ENCODE measurements around the gene ISCA2.

Gene ISCA2

DNA sequence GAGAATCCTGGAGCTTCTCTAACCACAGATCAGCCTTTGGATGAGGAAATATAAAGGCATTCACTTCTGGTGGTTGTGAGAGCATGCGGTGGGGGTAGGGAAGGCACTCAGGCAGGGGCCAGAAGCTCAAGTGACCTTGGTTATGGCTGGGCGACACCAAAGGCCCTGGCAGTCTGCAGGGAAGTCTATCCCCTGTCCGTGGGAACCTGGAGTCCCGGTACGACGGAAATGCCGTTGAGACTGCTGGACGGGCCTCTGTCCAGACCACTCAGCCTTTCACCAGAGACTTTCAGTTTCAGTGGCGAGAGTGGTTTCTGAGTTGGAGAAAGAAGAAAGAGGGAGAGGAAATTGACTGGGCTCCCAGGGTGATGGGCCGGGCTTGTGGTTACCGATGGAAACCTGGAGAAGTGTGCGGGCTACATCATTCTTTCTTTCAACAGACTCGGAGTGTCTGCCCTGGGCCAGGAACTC is 20.9 kb downstream of the ISCA2 start:
- Histone ChIP-seq H3K4me3 (ENCODE audit: low read depth in 1 of 2, low read length in 2 of 2) (no peak overlapping the region), H3K9me3 (ENCODE audit: control insufficient read depth in 1 of 2, low read length in 2 of 2) (no peaks in the 10 kb centered on the region), H3K27me3 (ENCODE audit: control insufficient read depth in 1 of 2, insufficient read depth in 2 of 2, low read length in 2 of 2) (peaks cover 0 to 5% of the 10 kb centered on the region in 2 donors), H3K27ac (ENCODE audit: low read depth, low read length) (peak overlapping the region; percentile 17), H3K36me3 (ENCODE audit: control insufficient read depth in 1 of 2, insufficient read depth in 2 of 2, low read length in 2 of 2) (peaks cover 0 to 2% of the 10 kb centered on the region in 2 donors), H3K4me1 (ENCODE audit: control insufficient read depth in 1 of 2, insufficient read depth in 2 of 2, low read length in 2 of 2) (peaks cover 8 to 11% of the 10 kb centered on the region in 2 donors), H3K9ac (ENCODE audit: low read depth in 1 of 2, low read length in 2 of 2) (no peak overlapping the region)

DNA sequence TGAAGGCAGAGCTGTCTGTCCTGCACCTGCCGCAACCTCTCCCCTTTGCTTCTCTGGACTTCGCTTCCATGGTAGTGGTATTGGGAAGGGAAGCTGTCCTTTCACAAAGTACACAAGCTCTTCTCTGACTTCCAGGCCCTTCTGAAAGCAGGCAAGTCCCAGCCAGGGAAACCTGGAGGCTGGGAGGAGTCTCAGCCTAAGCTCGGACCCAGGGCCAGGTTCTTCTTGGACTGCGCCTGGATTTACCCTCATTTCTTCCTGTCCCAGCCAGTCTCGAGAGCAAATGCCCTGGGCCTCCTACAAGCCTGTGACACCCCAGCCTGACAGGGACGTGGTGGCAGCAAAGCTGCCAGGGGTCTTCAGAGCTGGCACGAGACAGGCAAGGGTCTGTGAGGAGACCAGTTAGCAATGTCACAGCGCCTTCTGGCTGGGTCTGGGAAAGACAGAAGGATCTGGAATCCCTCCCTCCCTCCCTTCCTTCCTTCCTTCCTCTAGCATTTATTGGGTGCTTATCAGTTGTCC is 22.4 kb downstream of the ISCA2 start:
- H3K4me1 ChIP-seq (ENCODE audit: control insufficient read depth in 1 of 2, insufficient read depth in 2 of 2, low read length in 2 of 2): peaks cover 8 to 11% of the 10 kb centered on the region in 2 donors
- peaks cover 3 to 5% of the 10 kb centered on the region in 2 donors for H3K27me3 ChIP-seq (ENCODE audit: control insufficient read depth in 1 of 2, insufficient read depth in 2 of 2, low read length in 2 of 2)
- no peak overlapping the region for H3K27ac ChIP-seq (ENCODE audit: low read depth, low read length)
- peaks cover 0 to 2% of the 10 kb centered on the region in 2 donors for H3K36me3 ChIP-seq (ENCODE audit: control insufficient read depth in 1 of 2, insufficient read depth in 2 of 2, low read length in 2 of 2)
- H3K4me3 ChIP-seq (ENCODE audit: low read depth in 1 of 2, low read length in 2 of 2): no peak overlapping the region
- H3K9me3 ChIP-seq (ENCODE audit: control insufficient read depth in 1 of 2, low read length in 2 of 2): no peaks in the 10 kb centered on the region
- H3K9ac ChIP-seq (ENCODE audit: low read depth in 1 of 2, low read length in 2 of 2): no peak overlapping the region

DNA sequence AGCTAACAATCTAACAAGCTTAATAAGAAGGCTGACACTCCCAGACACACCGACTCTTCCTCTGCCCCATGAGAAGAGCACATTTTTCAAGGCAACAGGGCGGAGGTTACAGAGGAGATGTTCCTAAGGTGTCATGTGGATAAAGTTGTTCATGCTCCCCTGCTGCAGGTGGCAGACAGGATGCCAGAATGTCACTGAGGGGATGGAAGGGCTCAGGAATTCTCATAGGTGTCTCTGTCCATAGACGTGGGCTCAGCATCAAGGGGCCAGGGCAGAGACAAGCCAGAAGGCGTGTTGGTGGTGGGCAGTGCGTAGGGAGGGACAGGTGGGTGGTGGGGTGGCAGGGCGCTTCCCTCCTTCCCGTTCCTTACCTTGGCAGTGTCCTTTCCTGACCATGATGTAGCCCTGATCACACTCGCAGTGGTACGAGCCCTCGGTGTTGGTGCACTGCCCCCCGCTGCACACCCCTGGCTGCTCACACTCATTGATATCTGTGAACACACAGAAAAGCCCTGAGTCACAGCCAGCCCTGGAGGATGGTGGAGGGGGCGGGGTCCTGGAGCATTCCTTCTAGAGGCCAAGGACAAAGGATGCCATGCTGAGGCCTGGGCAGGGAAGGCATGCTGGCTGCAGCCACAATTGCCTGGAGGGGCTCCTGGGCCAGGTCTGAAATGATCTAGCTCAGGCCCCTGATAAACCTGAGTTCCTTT is 23.0 kb downstream of the ISCA2 start:
- Histone ChIP-seq H3K4me1 (ENCODE audit: control insufficient read depth in 1 of 2, insufficient read depth in 2 of 2, low read length in 2 of 2) (peaks cover 8 to 11% of the 10 kb centered on the region in 2 donors), H3K9me3 (ENCODE audit: control insufficient read depth in 1 of 2, low read length in 2 of 2) (no peaks in the 10 kb centered on the region), H3K36me3 (ENCODE audit: control insufficient read depth in 1 of 2, insufficient read depth in 2 of 2, low read length in 2 of 2) (peaks cover 0 to 2% of the 10 kb centered on the region in 2 donors), H3K27me3 (ENCODE audit: control insufficient read depth in 1 of 2, insufficient read depth in 2 of 2, low read length in 2 of 2) (peaks cover 4 to 5% of the 10 kb centered on the region in 2 donors), H3K9ac (ENCODE audit: low read depth in 1 of 2, low read length in 2 of 2) (no peak overlapping the region), H3K4me3 (ENCODE audit: low read depth in 1 of 2, low read length in 2 of 2) (no peak overlapping the region), H3K27ac (ENCODE audit: low read depth, low read length) (no peak overlapping the region)

DNA sequence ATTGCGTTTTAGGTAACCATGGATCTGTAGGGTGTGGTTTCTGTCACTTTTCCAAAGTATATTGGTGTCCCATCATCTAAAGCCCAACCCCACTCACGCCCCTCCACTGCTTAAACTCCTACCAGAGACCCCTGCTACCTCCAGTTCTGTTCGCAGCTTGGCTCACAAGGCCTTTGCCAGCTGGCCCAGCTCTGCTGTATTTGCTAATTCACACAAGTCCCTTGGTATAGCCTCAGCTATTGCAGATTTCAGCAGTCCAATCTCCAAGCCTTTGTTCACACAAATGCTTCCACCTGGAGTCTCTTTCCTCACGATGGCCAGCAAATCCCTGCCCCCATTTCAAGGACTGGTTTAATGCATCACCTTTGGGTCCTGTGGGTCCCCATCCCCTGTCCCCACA is 24.2 kb downstream of the ISCA2 start:
- Histone ChIP-seq H3K9ac (ENCODE audit: low read depth in 1 of 2, low read length in 2 of 2) (no peak overlapping the region), H3K27ac (ENCODE audit: low read depth, low read length) (no peak overlapping the region), H3K27me3 (ENCODE audit: control insufficient read depth in 1 of 2, insufficient read depth in 2 of 2, low read length in 2 of 2) (peaks cover 3 to 4% of the 10 kb centered on the region in 2 donors), H3K9me3 (ENCODE audit: control insufficient read depth in 1 of 2, low read length in 2 of 2) (no peaks in the 10 kb centered on the region), H3K4me3 (ENCODE audit: low read depth in 1 of 2, low read length in 2 of 2) (no peak overlapping the region), H3K4me1 (ENCODE audit: control insufficient read depth in 1 of 2, insufficient read depth in 2 of 2, low read length in 2 of 2) (peaks cover 8 to 11% of the 10 kb centered on the region in 2 donors), H3K36me3 (ENCODE audit: control insufficient read depth in 1 of 2, insufficient read depth in 2 of 2, low read length in 2 of 2) (peaks cover 0 to 2% of the 10 kb centered on the region in 2 donors)

DNA sequence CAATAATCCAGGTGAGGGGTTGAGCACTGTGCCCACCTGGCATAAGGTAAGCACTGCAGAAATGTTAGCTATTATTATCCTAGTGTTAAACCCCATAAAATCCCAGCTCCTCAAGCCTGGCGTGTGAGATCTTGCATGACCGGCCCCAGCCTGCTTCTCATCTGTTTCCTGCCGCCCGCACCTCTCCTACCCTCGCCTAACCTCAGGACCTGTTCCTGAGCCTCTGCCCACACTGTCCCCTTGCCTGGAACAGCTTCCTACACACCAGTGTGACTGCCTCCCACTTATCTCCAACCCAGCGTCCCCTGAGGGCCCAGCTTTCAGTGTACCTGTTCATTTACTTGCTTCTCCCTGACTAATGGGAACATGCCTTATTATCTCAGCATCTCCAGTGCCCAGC is 24.7 kb downstream of the ISCA2 start:
- no peak overlapping the region for H3K4me3 ChIP-seq (ENCODE audit: low read depth in 1 of 2, low read length in 2 of 2)
- H3K9me3 ChIP-seq (ENCODE audit: control insufficient read depth in 1 of 2, low read length in 2 of 2): no peaks in the 10 kb centered on the region

DNA sequence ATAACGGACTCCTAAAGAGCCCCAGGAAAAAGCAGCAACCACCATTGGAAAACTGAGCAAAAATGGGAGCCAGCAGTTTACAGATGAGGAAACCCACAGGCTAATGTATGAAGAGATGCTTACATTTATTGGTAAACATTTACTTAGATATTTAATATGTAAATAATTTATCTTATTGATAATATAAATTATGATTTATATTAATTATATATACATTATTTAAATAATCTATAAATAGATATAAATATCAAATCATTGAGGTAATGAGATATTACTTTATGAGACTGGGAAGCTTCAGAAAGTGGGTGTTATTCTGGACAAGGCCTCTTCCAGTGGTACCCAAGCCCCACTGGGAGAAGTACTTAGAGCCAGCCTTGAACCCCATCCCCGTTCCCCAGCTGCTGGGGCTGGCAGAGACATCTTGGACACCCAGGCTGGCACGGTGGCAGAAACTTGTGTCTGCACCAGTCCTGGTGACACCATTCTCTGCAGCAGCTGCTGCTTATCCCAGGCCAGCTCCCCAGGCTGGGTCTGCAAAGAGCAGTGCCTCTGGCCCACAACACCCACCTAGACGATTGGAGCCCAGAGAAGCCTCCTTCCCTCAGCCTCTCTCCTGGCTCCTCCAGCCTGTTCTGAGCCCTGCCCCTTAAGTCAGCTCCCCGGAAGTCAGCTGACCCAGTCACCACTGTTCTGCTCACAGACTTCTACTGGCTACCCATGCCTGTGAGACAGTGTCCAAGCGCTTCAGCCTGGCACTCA is 25.9 kb downstream of the ISCA2 start:
- Histone ChIP-seq H3K9me3 (ENCODE audit: control insufficient read depth in 1 of 2, low read length in 2 of 2) (no peaks in the 10 kb centered on the region), H3K9ac (ENCODE audit: low read depth in 1 of 2, low read length in 2 of 2) (no peak overlapping the region), H3K27me3 (ENCODE audit: control insufficient read depth in 1 of 2, insufficient read depth in 2 of 2, low read length in 2 of 2) (peaks cover 0 to 4% of the 10 kb centered on the region in 2 donors), H3K4me1 (ENCODE audit: control insufficient read depth in 1 of 2, insufficient read depth in 2 of 2, low read length in 2 of 2) (peaks cover 5% of the 10 kb centered on the region in 2 donors), H3K36me3 (ENCODE audit: control insufficient read depth in 1 of 2, insufficient read depth in 2 of 2, low read length in 2 of 2) (peaks cover 0 to 2% of the 10 kb centered on the region in 2 donors), H3K27ac (ENCODE audit: low read depth, low read length) (no peak overlapping the region), H3K4me3 (ENCODE audit: low read depth in 1 of 2, low read length in 2 of 2) (no peak overlapping the region)

More for the DNA sequence above, 24.7 kb downstream of the ISCA2 start:
- Histone ChIP-seq H3K27ac (ENCODE audit: low read depth, low read length) (no peak overlapping the region), H3K4me1 (ENCODE audit: control insufficient read depth in 1 of 2, insufficient read depth in 2 of 2, low read length in 2 of 2) (peaks cover 8 to 11% of the 10 kb centered on the region in 2 donors), H3K36me3 (ENCODE audit: control insufficient read depth in 1 of 2, insufficient read depth in 2 of 2, low read length in 2 of 2) (peaks cover 0 to 2% of the 10 kb centered on the region in 2 donors), H3K9ac (ENCODE audit: low read depth in 1 of 2, low read length in 2 of 2) (no peak overlapping the region), H3K27me3 (ENCODE audit: control insufficient read depth in 1 of 2, insufficient read depth in 2 of 2, low read length in 2 of 2) (peaks cover 0 to 4% of the 10 kb centered on the region in 2 donors)

DNA sequence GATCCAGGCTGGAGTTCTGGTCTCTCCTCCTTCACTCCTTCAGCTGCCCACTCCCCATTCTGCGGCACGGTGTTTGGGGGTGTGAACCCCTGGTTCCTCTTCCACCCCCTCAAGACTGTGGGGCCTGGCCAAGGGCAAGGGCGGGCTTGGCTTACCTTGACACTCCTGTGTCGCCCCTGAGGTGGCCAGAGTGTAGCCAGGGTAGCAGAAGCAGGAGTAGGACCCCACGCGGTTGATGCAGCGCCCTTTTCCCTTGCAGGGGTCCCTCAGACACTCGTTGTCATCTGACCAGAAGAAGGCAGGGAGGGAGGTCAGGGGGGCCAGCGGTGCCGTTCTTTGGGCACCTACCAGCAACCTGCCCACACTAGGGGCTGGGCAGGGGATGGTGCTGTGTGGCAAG is 28.2 kb downstream of the ISCA2 start:
- Histone ChIP-seq H3K9me3 (ENCODE audit: control insufficient read depth in 1 of 2, low read length in 2 of 2) (no peaks in the 10 kb centered on the region), H3K4me1 (ENCODE audit: control insufficient read depth in 1 of 2, insufficient read depth in 2 of 2, low read length in 2 of 2) (no peaks in the 10 kb centered on the region), H3K27ac (ENCODE audit: low read depth, low read length) (no peak overlapping the region), H3K4me3 (ENCODE audit: low read depth in 1 of 2, low read length in 2 of 2) (no peak overlapping the region), H3K36me3 (ENCODE audit: control insufficient read depth in 1 of 2, insufficient read depth in 2 of 2, low read length in 2 of 2) (peaks cover 0 to 2% of the 10 kb centered on the region in 2 donors), H3K27me3 (ENCODE audit: control insufficient read depth in 1 of 2, insufficient read depth in 2 of 2, low read length in 2 of 2) (peaks cover 0 to 4% of the 10 kb centered on the region in 2 donors), H3K9ac (ENCODE audit: low read depth in 1 of 2, low read length in 2 of 2) (no peak overlapping the region)

DNA sequence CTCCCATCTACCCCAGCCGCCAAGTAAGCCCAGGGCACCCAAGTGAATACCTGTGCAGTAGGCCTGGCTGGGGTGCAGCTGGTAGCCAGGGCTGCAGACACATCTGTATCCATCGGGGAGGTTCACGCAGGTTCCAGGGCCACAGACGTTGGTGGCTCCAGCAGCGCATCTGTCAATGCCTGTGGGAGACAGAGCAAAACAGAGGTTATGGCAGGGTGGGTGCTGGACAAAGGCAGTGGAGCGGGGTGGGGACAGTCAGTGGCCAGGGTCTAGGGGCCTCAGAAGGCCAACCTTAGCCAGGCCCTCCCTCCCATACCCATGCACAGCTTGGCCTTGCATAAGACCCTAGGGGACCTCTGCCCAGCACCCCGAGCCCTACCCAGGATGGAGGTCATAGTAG is 29.2 kb downstream of the ISCA2 start:
- H3K27me3 ChIP-seq (ENCODE audit: control insufficient read depth in 1 of 2, insufficient read depth in 2 of 2, low read length in 2 of 2): peaks cover 0 to 4% of the 10 kb centered on the region in 2 donors
- H3K4me1 ChIP-seq (ENCODE audit: control insufficient read depth in 1 of 2, insufficient read depth in 2 of 2, low read length in 2 of 2): no peaks in the 10 kb centered on the region
- no peak overlapping the region for H3K9ac ChIP-seq (ENCODE audit: low read depth in 1 of 2, low read length in 2 of 2)
- no peak overlapping the region for H3K27ac ChIP-seq (ENCODE audit: low read depth, low read length)
- H3K4me3 ChIP-seq (ENCODE audit: low read depth in 1 of 2, low read length in 2 of 2): no peak overlapping the region
- H3K9me3 ChIP-seq (ENCODE audit: control insufficient read depth in 1 of 2, low read length in 2 of 2): no peaks in the 10 kb centered on the region
- H3K36me3 ChIP-seq (ENCODE audit: control insufficient read depth in 1 of 2, insufficient read depth in 2 of 2, low read length in 2 of 2): peaks cover 0 to 2% of the 10 kb centered on the region in 2 donors

DNA sequence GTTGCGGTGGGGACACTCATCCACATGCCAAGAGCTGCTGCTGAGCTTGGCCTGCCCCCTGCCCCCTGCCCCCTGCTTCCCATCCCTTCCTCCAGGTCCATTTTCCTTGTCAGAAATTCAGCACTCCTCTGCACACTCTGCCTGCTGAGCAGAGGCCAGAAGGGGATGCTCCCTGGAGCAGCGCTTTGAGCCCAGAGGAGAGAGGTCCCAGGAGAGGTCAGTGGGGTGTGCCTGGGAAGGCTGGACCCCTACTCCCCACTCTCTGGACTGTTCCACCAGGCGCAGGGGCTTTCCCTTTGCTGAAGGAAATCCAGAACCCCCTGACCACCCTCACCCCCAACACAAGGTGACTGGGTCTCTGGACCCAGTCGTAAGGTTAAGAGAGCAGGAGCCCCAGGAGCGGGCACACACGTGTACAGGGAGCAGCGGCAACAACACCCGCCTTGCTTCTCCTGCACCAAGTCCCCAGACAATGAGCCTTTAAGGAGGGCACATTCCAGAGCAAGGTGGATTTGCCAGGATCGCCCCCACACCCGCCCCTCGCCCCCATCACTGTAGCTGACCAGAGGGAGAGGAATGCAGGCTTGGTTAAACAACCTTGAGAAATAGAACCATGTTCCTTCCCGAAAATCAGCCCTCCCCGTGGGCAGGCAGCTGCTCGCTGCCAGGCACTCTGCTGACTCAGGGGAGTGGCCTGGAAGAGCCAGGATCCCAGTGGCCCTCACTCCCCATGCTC is 30.7 kb downstream of the ISCA2 start:
- Histone ChIP-seq H3K36me3 (ENCODE audit: control insufficient read depth in 1 of 2, insufficient read depth in 2 of 2, low read length in 2 of 2) (no peaks in the 10 kb centered on the region), H3K27me3 (ENCODE audit: control insufficient read depth in 1 of 2, insufficient read depth in 2 of 2, low read length in 2 of 2) (peaks cover 0 to 4% of the 10 kb centered on the region in 2 donors), H3K4me3 (ENCODE audit: low read depth in 1 of 2, low read length in 2 of 2) (no peak overlapping the region), H3K27ac (ENCODE audit: low read depth, low read length) (no peak overlapping the region), H3K4me1 (ENCODE audit: control insufficient read depth in 1 of 2, insufficient read depth in 2 of 2, low read length in 2 of 2) (no peaks in the 10 kb centered on the region), H3K9ac (ENCODE audit: low read depth in 1 of 2, low read length in 2 of 2) (no peak overlapping the region), H3K9me3 (ENCODE audit: control insufficient read depth in 1 of 2, low read length in 2 of 2) (no peaks in the 10 kb centered on the region)
